Liver (tissue), 3 donors: ENCODE data around the gene CDH13.

Experiments used
- ATF3 ChIP-seq: IDR thresholded peaks from 2 replicates; pipeline ENCODE4 v1.6.1; 2016; ENCODE audit warnings: antibody characterized with exemption
- CTCF ChIP-seq: fragments of 150-350 bp; IDR thresholded peaks from 2 replicates; pipeline ENCODE4 v1.5.1; 2017; ENCODE audit warnings: improper control_type of control experiment, low read depth, low read length; ENCODE audit not compliant: missing input control
- EGR1 ChIP-seq, 2 donors: IDR thresholded peaks; 2 replicates each; pipeline ENCODE4 v1.6.1; 2016 to 2018; ENCODE audit warnings: antibody characterized with exemption in 2 of 2, low read depth in 2 of 2
- FOXA1 ChIP-seq: IDR thresholded peaks from 2 replicates; pipeline ENCODE4 v1.6.1; 2016; ENCODE audit warnings: antibody characterized with exemption
- GABPA ChIP-seq, 2 donors: IDR thresholded peaks in 1 of 2; conservative IDR thresholded peaks in 1 of 2; 2 replicates each; pipeline ENCODE4 v1.6.1; 2016; ENCODE audit warnings: antibody characterized with exemption in 2 of 2, mild to moderate bottlenecking in 1 of 2, moderate library complexity in 1 of 2
- JUND ChIP-seq, 2 donors: IDR thresholded peaks; 2 replicates each; pipeline ENCODE4 v1.6.1; 2016; ENCODE audit warnings: antibody characterized with exemption in 2 of 2
- NR2F2 ChIP-seq: IDR thresholded peaks from 2 replicates; pipeline ENCODE4 v1.6.1; 2016; ENCODE audit warnings: antibody characterized with exemption
- RAD21 ChIP-seq, 2 donors: IDR thresholded peaks; 2 replicates each; pipeline ENCODE4 v1.6.1; 2016; ENCODE audit warnings: antibody characterized with exemption in 2 of 2, mild to moderate bottlenecking in 2 of 2
- REST ChIP-seq: IDR thresholded peaks from 2 replicates; pipeline ENCODE4 v1.6.1; 2016; ENCODE audit warnings: antibody characterized with exemption, mild to moderate bottlenecking
- RXRA ChIP-seq, 2 donors: IDR thresholded peaks; 2 replicates each; pipeline ENCODE4 v1.6.1; 2017 to 2018; ENCODE audit warnings: antibody characterized with exemption in 2 of 2, mild to moderate bottlenecking in 1 of 2
- SP1 ChIP-seq: IDR thresholded peaks from 2 replicates; pipeline ENCODE4 v1.6.1; 2018; ENCODE audit warnings: antibody characterized with exemption, mild to moderate bottlenecking
- TAF1 ChIP-seq: conservative IDR thresholded peaks from 2 replicates; pipeline ENCODE4 v1.6.1; 2016; ENCODE audit warnings: antibody characterized with exemption, mild to moderate bottlenecking
- YY1 ChIP-seq: IDR thresholded peaks from 2 replicates; pipeline ENCODE4 v1.6.1; 2016; ENCODE audit warnings: antibody characterized with exemption, mild to moderate bottlenecking
- ZBTB33 ChIP-seq: IDR thresholded peaks from 2 replicates; pipeline ENCODE4 v1.6.1; 2016; ENCODE audit warnings: antibody characterized with exemption
- donor health status: healthy.
- donor health status: healthy.

GRCh38 chr16:82626791-82627261 lies at the start of gene CDH13:
- TF ChIP-seq REST: no peak
- TF ChIP-seq CTCF: no peak
- no peak for TF ChIP-seq NR2F2
- no peak for TF ChIP-seq TAF1
- TF ChIP-seq ZBTB33: no peak
- TF ChIP-seq EGR1 (IDR thresholded peaks at IDR 0.05; ENCODE audit: low read depth in 2 of 2): no peak
- no peak for TF ChIP-seq ATF3
- no peak for TF ChIP-seq SP1
- TF ChIP-seq RAD21 (IDR thresholded peaks at IDR 0.05): no peak
- no peak for TF ChIP-seq GABPA (IDR thresholded peaks at IDR 0.05 in 1 of 2, conservative IDR thresholded peaks at IDR 0.05 in 1 of 2)
- TF ChIP-seq YY1: no peak
- TF ChIP-seq JUND (IDR thresholded peaks at IDR 0.05): no peak
- TF ChIP-seq RXRA (IDR thresholded peaks at IDR 0.05): no peak
- TF ChIP-seq FOXA1: no peak
